AML-193 (cell line): ENCODE data around the gene PTPRT.
"Not testable (repeated sequence)": the region's sequence is repeated elsewhere in the genome, so short reads cannot be mapped to it uniquely, and the experiment has no call there.

Source experiments
- DNase-seq, 2 experiments: peaks; one replicate each; lab custom pipeline; 2025; lab: John Stamatoyannopoulos, UW

The PTPRT gene

DNA sequence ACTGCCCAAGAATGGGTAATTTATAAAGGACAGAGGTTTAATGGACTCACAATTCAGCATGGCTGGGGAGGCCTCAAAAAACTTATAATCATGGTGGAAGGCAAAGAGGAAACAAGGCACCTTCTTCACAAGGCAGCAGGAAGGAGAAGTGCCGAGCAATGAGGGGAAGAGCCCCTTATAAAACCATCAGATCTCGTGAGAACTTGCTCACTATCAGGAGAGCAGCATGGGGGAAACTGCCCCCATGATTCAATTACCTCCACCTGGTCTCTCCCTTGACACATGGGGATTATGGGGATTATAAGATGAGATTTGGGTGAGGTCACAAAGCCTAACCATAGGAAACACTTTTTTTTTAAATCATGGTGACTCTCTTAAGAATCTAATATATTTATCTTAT is 278.9 kb downstream of the PTPRT start:
- not testable (repeated sequence) for DNase-seq

DNA sequence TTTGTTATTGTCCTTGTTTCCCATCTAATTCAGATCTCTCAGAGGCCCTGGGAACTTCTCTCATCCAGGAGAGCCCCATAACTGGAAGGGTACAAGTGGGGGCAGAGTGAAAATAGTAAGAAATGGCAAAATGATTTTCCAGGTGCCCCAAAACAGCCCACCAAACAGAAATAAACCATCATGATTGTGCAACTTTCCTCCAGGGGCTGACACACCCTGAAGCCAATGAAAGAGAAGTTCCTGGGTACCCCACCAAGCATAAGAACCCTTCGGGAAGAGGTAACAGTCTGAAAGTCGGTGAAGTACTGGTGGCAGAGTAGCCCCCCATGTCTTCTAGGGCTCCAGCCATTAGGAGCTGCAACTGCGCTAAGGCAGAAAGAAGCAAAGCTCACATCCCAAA is 282.0 kb downstream of the PTPRT start:
- DNase-seq = no peak

DNA sequence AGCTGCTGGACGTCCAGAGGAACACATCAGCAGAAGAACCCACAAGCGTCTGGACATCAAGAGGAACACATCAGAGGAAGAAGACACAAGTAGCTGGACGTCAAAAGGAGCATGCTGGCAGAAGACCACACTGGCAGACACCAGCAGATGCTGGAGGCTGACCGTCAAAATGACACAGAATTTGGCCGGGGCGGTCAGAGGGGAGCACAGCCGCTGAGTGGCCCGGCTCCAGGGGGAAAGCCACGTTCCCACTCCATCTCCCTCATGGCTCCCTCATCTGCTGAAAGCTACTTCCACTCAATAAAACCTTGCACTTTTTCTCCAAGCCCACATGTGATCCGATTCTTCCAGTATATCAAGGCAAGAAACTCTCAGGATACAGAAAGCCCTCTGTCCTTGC is 283.6 kb downstream of the PTPRT start:
- DNase-seq = no peak

DNA sequence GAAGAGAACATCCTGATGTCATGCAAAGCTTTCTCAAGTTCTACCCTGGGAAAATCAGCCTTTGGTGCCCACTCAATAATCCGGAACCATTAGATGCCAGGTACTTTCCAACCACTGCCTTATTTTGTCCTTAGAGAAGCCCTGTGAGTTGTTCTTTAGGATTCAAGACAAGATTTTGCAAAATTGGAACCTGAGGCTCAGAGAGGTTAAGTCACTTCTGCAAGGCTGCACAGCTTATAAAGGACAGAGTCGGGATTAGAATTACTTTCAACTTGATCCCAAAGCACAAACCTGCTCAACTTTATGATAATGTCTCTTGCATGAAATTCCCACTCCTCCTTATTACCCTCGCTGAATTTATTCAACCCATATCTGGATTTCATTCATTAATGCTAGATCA is 287.2 kb downstream of the PTPRT start:
- no peak for DNase-seq

DNA sequence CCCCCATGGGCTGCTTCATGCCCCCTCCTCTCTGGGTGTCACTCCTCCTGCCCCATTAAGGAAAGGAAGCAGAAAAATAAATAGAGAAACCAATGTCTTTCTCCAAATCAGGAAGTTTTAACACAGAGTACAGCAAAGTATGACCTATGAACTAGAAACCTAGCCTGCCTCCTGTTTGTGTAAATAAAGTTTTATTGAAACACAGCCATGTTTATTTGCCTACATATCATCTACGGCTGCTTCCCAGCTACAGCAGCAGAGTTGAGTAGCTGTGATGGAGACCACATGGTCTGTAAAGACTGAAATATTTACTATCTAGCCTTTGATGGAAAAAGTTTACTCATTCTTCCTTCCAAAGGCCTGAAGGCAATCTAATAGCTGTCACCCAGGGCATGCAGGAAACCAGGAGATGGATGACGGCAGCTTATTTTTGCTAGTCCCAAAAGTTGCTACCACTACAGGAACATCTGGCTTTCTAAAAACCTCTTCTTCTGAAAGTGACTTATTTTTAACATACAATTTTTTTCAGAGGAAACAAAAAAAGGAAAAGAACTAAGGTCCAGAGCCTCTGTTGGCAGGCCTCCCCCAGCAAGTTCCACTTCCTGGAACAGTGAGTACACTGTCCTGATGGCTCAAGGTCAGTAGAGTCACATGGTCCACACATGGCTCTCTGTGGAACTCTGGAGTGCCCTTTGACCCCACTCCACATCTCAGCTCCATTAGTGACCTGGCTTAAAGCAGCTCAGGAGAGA is 287.8 kb downstream of the PTPRT start:
- DNase-seq = no peak

DNA sequence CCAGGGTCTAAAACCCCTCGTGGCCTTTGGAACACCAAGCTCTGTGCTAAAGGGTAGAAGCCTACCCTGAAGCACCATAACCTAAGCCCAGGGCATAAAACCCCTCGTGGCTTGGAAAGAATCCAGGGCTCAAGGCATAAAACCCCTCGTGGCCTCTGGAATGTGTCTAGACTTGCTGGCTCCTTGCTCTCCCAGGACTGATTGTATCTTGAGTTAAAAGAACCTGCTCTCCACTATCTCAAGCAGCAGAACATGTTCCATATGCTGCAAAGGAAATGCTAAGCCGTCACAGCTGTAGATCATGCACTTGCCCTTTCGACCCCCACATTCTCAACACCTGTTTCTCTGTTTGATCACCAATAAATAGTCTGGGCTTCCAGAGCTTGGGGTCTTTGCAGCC is 288.9 kb downstream of the PTPRT start:
- DNase-seq = not testable (repeated sequence)

DNA sequence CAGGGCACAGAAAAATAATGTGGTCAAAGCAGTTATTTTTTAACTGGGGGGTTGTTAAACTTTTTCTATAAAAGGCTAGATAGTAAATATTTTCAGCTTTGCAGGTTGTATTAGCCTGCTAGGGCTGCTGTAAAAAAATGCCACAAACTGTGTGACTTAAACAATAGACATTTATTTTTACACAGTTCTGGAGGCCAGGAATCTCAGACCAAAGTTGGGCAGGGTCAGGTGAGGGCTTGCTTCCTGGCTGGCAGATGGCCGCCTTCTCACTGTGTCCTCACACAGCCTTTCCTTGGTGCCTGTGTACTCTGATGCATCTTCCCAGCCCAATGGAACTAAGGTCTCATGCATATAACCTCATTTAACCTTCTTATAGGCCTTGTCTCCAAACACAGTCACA is 294.7 kb downstream of the PTPRT start:
- no peak for DNase-seq

DNA sequence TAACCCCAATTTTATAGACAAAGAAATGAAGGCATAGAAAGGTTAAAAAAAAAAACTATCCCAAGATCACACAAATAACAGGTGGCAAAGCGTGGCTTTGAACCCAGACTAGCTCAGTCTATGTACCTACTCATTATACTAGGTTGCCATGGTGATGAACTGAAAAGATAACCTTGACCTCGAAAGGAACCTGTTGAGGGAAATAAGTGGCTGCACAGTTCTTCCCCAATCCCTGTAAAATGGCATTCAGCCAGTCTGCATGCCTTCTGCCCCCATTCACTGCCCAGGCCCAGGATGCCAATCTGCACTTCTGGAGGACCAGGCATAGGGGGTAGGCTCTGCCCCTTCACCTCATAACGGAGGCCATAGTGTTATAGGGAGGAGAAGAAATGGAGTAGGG is 295.2 kb downstream of the PTPRT start:
- DNase-seq = no peak

DNA sequence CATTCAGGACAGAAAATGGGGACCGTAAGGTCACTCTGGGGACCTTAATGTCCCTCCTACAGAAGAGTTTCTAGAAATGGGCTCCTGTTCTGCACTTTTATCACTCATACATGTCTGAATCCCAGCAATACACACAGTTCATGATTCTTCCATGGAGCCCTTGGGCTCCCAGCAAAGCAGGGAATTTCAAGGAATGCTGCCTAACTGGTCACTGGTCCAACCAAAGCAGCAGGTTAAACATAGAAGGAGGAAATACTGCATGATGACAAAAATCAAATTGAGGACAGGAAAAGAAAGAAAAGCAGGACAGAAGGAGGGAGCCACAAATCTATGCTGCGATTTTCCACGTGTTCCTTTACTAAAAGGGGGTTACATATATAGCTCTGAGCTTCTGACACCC is 300.2 kb downstream of the PTPRT start:
- no peak for DNase-seq

DNA sequence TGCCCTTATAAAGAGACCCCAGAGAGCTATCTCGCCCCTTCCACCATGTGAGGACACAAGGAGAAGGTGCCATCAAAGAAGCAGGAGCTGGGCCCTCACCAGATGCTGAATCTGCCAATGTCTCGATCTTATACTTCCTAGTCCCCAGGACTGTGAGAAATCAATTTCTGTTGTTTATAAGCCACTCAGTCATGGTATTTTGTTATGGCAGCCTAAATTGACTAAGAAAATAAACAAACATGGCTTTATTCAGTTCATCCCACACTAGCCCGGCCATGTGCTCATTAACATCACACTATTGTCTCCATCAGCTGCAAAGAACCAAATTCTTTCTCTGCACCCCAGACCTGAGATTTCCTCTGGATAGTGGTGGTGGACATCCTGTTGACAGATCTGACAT is 302.4 kb downstream of the PTPRT start:
- DNase-seq = no peak

DNA sequence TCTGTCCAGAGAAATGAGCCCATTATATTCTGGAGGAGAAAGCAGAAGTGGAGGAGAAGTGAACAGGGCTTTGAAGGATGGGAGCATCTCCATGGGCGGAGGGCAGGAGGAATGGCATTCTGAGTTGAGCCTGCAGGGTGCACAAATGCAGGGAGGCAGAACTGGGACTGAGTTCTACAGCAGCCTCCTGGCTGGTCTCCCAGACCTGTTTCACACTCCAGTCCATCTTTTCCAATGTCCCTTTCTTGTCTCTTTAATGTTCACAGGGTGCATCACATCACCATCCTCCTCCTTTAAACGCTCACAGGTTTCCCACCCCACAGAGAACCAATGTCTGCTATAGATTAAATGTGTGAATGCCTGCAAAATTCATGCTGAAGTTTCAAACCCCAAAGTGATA is 302.9 kb downstream of the PTPRT start:
- no peak for DNase-seq

DNA sequence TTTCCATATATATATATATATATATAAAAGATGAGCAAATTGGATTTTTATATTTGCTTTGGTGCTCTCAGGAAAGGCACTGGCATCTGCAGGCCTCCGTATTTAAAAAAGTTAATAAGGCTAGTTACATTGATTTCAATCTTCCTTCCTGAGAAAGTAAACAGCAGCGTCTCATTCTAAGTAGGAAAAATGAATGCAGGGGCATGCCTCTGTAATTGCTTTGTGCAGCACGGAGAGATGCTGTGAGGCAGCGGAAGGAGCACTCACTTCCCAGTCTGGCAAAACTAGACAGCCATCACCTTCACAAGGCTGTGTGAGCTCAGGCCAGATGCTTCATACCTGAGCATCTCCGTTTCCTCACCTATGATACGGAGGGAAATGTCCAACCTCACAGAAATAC is 303.7 kb downstream of the PTPRT start:
- DNase-seq = no peak

DNA sequence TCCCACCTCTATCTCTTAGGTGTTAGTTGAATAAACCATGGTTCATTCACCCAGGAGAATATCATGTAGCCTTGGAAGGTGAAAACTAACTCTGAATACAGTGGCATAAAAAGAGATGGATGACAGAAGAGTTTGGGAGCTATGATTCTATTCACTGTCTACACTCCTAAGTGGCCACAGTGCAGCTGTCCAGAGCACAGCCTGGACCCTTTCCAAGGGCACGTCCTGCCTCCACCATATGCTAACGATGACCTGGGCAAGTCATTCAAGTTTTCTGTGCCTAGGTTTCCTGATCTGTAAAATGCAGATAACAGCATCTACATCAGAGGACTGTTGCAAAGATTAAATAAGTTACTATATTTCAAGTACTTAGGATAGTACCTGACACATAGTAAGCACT is 314.1 kb downstream of the PTPRT start:
- no peak for DNase-seq

DNA sequence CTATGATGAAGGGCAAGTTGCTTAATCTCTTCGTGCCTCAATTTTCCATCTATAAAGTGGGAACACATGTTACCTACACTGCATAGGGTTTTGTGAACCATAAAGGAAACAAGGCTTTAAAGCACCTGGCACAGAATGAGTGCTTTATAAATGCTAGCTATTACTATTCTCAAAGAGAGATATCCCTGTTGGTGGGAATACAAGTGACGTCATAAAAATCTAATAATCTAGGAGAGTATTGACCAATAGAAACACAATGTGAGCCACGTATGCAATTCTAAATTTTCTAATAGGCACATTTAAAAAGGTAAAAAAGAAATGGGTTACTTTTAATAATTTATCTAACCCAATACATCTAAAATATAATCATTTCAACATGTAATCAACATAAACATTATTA is 316.4 kb downstream of the PTPRT start:
- no peak for DNase-seq

DNA sequence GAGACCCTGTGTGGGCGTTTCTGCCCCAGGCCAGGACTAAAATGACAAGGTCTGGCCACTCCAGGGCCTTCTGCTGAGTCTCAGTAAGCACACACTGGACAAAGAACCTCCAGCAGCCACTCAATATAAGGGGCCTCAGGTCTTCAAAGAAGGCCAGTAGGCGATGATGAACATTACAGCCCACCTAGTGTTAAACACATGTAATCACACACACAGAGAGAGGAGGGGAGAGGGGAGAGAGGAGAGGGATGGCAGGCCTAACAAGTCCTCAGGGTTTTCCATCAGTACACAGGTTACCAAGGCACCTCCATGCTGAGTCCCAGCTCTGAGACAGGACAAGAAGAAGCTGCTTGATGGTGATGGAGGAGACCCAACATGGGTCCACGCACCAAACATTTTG is 325.6 kb downstream of the PTPRT start:
- DNase-seq = no peak

DNA sequence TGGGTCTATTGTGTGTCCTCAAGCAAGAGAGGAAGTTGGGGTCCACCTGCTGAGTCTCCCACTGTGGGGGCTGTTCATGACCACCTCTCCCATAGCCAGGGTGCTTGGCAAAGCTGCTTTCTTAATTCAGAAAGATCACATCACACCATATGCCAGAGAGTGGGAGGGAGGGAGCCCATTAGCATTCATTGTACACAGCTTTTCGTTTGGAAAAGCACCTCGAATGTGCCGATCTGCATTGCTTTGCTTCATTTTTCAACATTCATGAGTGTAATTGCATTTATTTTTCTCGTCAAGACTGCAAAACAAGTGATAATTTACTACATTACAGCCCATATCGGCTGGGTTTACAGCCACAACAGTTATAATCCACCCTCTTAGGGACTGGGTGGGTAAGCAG is 327.3 kb downstream of the PTPRT start:
- DNase-seq = no peak

DNA sequence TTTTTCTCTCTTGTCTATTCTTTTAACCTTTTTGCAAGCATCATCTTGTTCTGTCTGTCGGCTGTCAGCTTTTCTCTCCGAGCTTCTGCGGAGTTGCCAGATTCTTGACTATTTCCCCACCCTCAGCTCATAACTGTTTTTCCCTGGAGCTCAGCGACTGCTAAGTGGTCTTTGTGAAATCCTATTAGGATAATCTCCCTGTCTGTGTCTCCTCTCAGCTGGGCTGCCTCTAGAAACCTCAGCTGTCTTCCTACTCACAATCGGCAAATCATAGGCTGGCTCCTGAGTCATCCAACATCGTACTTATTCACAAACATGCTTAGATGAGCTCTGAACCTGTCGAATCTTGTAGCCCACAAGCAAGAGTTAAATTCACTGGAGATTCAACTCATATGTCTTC is 332.3 kb downstream of the PTPRT start:
- DNase-seq = no peak

DNA sequence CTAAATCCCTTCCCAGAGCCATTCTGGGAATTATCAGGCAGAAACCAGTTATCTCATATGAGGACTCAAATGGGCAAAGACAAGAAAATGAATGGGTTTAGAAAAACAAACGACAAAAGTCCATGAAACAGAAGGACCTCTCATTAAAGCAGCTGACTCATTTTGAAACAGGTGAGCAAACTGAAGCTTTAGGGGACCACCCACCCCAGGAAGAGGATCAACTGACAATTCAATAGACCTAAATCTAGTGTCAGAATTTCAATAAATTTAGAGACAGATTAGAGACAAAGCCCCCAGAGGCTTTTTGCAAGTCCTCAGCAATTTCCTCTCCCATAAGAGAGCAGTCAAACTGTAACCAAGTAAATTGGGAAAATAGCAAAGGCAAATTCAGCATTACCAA is 333.8 kb downstream of the PTPRT start:
- no peak for DNase-seq

DNA sequence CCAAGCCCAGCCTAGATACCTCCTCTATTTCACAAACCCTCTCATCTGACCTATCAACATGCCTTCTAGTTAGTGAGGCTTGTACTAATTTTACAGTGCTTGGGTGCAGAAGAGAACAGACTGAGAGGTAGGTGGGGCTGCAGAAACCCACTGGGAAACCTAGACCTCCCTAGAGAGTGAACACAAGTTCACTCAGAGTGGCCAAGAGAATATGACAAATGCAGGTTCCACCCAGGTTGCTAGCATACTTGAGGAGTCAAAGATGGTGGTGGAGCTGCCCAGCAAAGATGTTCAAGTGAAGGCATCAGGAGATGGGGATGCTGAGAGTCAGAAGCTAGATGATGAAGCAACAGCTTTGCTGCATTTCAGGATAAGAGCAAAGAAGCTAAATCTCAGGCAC is 337.0 kb downstream of the PTPRT start:
- no peak for DNase-seq

DNA sequence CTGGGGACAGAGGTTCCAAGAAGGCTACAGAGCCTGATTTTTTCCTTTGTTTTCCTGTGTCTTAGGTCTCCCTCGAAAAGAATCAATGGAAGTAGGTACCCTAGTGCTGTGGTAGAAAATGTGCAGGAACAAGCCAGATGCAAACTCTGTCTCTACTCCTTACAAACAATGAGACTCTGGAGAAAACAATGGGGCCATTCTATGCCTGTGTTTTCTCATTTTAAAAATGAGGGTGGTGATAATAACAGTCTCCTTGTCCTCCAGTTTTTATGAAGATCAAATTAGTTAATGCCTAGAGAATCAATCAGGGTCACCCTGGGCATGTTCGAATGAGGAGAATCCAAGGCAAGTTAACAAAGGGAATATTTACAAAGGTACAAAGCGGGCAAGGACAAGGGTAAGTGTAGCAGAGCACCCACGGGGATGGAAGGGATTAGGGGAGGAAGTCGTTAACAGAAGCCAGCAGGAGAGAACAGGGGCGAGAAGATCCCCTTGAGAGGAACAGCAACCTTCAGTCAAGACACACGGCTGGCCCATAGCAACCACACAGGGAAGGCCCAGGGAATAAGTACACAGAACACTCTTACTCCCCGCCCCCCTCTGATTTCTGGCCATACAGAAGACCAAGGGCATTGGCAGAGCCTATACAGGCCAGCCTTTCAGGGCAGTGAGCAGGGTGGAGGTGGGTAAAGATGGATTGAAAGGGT is 342.8 kb downstream of the PTPRT start:
- DNase-seq = no peak

DNA sequence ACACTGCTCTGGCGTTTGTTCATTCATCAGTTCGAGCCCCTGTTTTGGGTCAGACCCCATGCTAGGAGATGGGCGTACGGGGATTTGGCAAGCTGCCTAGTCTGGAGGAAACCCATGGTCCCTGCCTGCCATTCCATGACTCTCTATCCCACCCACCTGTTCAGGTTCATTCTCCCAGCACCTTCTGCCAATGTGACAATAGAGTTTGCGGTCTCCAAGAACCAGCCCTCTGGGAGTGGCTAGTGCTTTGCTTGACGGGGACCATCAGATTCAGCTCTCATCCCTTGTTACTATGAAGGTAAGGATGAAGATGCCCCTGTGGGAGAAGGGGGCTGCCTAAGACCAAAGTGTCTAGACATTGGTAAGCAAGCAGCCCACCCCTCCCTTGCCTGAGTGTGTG is 345.0 kb downstream of the PTPRT start:
- DNase-seq = no peak

DNA sequence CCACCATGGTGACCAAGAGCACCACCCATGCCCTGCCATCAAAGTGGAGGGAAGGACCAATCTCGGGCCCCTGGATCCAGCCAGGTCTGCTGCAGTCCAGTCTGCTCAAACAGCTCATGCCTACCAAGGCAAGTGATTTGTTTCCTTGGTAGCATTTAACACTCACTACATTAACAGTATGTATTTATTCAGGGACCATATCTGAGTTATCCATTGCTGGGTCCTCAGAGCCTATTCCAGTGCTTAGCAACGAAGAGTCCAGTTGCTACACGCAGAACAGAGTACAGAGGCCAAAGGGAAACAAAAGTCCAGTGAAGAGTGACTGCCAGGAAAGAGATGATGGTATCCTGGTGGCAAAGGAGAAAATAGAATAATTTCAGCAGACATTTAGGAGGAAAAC is 352.2 kb downstream of the PTPRT start:
- DNase-seq = no peak

DNA sequence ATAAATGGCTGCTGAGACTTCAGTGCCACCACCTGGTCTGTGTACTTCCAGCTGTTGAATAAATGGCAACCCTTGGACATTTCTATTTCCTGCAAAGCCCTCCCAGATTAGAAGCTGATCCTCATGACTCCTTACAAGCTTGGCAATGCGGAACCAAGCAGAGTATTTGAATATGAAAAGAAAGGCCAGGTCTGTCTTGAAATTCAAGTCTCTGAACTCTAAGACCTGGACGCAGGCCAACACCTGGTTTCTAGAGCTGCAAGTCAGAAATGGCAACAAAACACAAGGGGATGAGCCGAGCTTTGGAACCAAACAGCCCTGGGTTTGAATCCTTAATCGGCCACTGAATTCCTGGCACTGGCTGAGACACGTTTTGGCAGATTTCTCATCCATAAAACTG is 353.4 kb downstream of the PTPRT start:
- no peak for DNase-seq

DNA sequence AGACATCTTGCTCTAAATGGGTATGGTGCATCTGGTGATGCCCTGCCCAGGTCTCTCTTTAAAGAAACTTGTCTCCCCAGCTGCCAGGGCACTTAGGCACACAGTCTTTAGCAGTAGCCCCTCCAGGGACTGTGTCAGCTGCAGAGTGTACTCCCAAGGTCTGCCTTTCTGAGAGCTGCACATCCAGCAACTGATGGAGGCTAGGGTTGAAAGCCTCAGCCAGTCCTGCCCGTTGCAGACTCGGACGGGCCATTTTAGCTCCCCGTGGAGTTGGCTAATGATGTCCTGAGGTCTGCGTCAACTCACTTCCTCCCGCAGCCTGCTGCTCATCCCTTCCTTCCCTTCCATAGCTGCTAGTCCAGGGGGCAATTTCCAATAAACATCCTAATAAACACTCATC is 381.8 kb downstream of the PTPRT start:
- no peak for DNase-seq
